Spinal cord (tissue), 10 donors: ENCODE data around the gene CDC14B. TPM values are rescaled to one million over a fixed set of nuclear protein-coding genes. Genes with fewer than 3 reads are reported as not detected.

Experiments used
- DNase-seq, 6 donors: peaks; one replicate each; pipeline versions ENCODE4 v3.0.0 to v3.0.0-alpha.2; 2013 to 2015; ENCODE audit warnings: low spot score in 6 of 6, low read depth in 4 of 6
- H3K27ac ChIP-seq: one replicate; pipeline ENCODE4 v1.5.1; 2013; ENCODE audit warnings: low read depth, low read length, control low read depth
- H3K27me3 ChIP-seq: one replicate; pipeline ENCODE4 v1.6.1; 2013; ENCODE audit warnings: low read length; ENCODE audit not compliant: control insufficient read depth, insufficient read depth
- H3K36me3 ChIP-seq: one replicate; pipeline ENCODE4 v1.6.1; 2013; ENCODE audit warnings: low read length; ENCODE audit not compliant: control insufficient read depth, insufficient read depth
- H3K4me1 ChIP-seq: one replicate; pipeline ENCODE4 v1.6.1; 2013; ENCODE audit warnings: low read length; ENCODE audit not compliant: control insufficient read depth, insufficient read depth
- H3K4me3 ChIP-seq: one replicate; pipeline ENCODE4 v1.5.1; 2013; ENCODE audit warnings: low read depth, low read length, control low read depth
- H3K9me3 ChIP-seq: one replicate; pipeline ENCODE4 v1.6.1; 2013; ENCODE audit warnings: low read length; ENCODE audit not compliant: control insufficient read depth, insufficient read depth
- WGBS: methylation state at CpG from one replicate; pipeline ENCODE4 v1.1.5; 2013; ENCODE audit warnings: missing lambda C conversion rate; ENCODE audit not compliant: insufficient coverage; 5-methylcytosine and 5-hydroxymethylcytosine counted together
- polyA plus RNA-seq, 2 donors: library from polyadenylated mRNA; unstranded; fragments of 120-200 nt; gene quantifications; one replicate each; pipeline ENCODE4 v1.2.1, GENCODE V29; 2013; ENCODE audit not compliant: insufficient read length in 2 of 2
- total RNA-seq, 2 donors: library from RNA; depleted of rRNA in 1 of 2; stranded (reverse); fragments of 120-200 nt in 1 of 2; fragments of >200 nt in 1 of 2; gene quantifications; one replicate each; pipeline versions ENCODE4 v1.2.3 to v1.2.4, GENCODE V29; 2013 to 2014
- donor health status: healthy.

Gene CDC14B
- total and polyA plus RNA-seq, 4 donors: 19.5 to 46.5 (median 20.1) TPM

- H3K27ac ChIP-seq: no peak overlapping the region
- H3K4me1 ChIP-seq: peaks cover 4% of the 10 kb centered on the region
- H3K9me3 ChIP-seq: no peaks in the 10 kb centered on the region
- H3K36me3 ChIP-seq: peaks cover 25% of the 10 kb centered on the region
- H3K27me3 ChIP-seq: no peaks in the 10 kb centered on the region
- no peak overlapping the region for H3K4me3 ChIP-seq
- no peak for DNase-seq
- no CpG with 5 or more reads among the region's 3 CpGs for WGBS
These were observed 135.8 kb downstream of the CDC14B start for GRCh38 chr9:96483733-96484390.

- peaks cover 18% of the 10 kb centered on the region for H3K36me3 ChIP-seq
- H3K9me3 ChIP-seq: no peaks in the 10 kb centered on the region
- no peak overlapping the region for H3K4me3 ChIP-seq
- H3K4me1 ChIP-seq: peaks cover 4% of the 10 kb centered on the region
- WGBS: no CpG with 5 or more reads among the region's 4 CpGs
- no peak for DNase-seq
- H3K27ac ChIP-seq: no peak overlapping the region
- no peaks in the 10 kb centered on the region for H3K27me3 ChIP-seq
These were observed 136.4 kb downstream of the CDC14B start for GRCh38 chr9:96483197-96483596.

GRCh38 chr9:96482476-96482875 is 137.2 kb downstream of the CDC14B start:
- WGBS: 100% methylated on average over 1 of the region's 2 CpGs
- H3K27ac ChIP-seq: no peak overlapping the region
- H3K27me3 ChIP-seq: no peaks in the 10 kb centered on the region

GRCh38 chr9:96480736-96481135 is 138.9 kb downstream of the CDC14B start:
- Histone ChIP-seq H3K36me3 (peaks cover 7% of the 10 kb centered on the region), H3K4me3 (no peak overlapping the region), H3K27me3 (no peaks in the 10 kb centered on the region), H3K9me3 (no peaks in the 10 kb centered on the region), H3K27ac (no peak overlapping the region), H3K4me1 (no peaks in the 10 kb centered on the region)
- DNase-seq: no peak
- no CpG with 5 or more reads among the region's 3 CpGs for WGBS

More at GRCh38 chr9:96482476-96482875, 137.2 kb downstream of the CDC14B start:
- peaks cover 4% of the 10 kb centered on the region for H3K4me1 ChIP-seq
- no peak for DNase-seq
- H3K4me3 ChIP-seq: no peak overlapping the region
- peaks cover 15% of the 10 kb centered on the region for H3K36me3 ChIP-seq
- H3K9me3 ChIP-seq: no peaks in the 10 kb centered on the region

GRCh38 chr9:96478829-96479371 is 140.7 kb downstream of the CDC14B start:
- Histone ChIP-seq H3K36me3 (no peaks in the 10 kb centered on the region), H3K27me3 (no peaks in the 10 kb centered on the region), H3K4me3 (no peak overlapping the region), H3K9me3 (no peaks in the 10 kb centered on the region), H3K4me1 (no peaks in the 10 kb centered on the region), H3K27ac (no peak overlapping the region)
- DNase-seq: no peak
- no CpG with 5 or more reads among the region's 4 CpGs for WGBS

- WGBS: 88% methylated on average over 4 of the region's 5 CpGs
These were observed 143.1 kb downstream of the CDC14B start for GRCh38 chr9:96476591-96476990.

GRCh38 chr9:96476013-96476412 is 143.6 kb downstream of the CDC14B start:
- no peak overlapping the region for H3K27ac ChIP-seq
- H3K4me3 ChIP-seq: no peak overlapping the region
- H3K36me3 ChIP-seq: peaks cover 22% of the 10 kb centered on the region
- no peaks in the 10 kb centered on the region for H3K4me1 ChIP-seq
- no peak for DNase-seq
- no peaks in the 10 kb centered on the region for H3K27me3 ChIP-seq
- H3K9me3 ChIP-seq: no peaks in the 10 kb centered on the region
- no CpG with 5 or more reads among the region's 4 CpGs for WGBS

More at GRCh38 chr9:96476591-96476990, 143.1 kb downstream of the CDC14B start:
- DNase-seq: no peak
- no peaks in the 10 kb centered on the region for H3K4me1 ChIP-seq
- no peak overlapping the region for H3K27ac ChIP-seq
- no peak overlapping the region for H3K4me3 ChIP-seq
- peaks cover 17% of the 10 kb centered on the region for H3K36me3 ChIP-seq
- no peaks in the 10 kb centered on the region for H3K9me3 ChIP-seq
- H3K27me3 ChIP-seq: no peaks in the 10 kb centered on the region

GRCh38 chr9:96467784-96468183 is 151.9 kb downstream of the CDC14B start:
- H3K4me1 ChIP-seq: no peaks in the 10 kb centered on the region
- DNase-seq: no peak
- H3K4me3 ChIP-seq: no peak overlapping the region
- H3K9me3 ChIP-seq: no peaks in the 10 kb centered on the region
- no peak overlapping the region for H3K27ac ChIP-seq
- WGBS: 93% methylated on average over 4 of the region's 5 CpGs
- peaks cover 58% of the 10 kb centered on the region for H3K36me3 ChIP-seq
- no peaks in the 10 kb centered on the region for H3K27me3 ChIP-seq

- Histone ChIP-seq H3K4me1 (no peaks in the 10 kb centered on the region), H3K27ac (no peak overlapping the region), H3K36me3 (peaks cover 38% of the 10 kb centered on the region), H3K9me3 (no peaks in the 10 kb centered on the region), H3K27me3 (no peaks in the 10 kb centered on the region), H3K4me3 (no peak overlapping the region)
- no peak for DNase-seq
- 71% methylated on average over 3 of the region's 6 CpGs for WGBS
These were observed 155.2 kb downstream of the CDC14B start for GRCh38 chr9:96464426-96464825.

GRCh38 chr9:96462541-96462940 is 157.1 kb downstream of the CDC14B start:
- no peaks in the 10 kb centered on the region for H3K9me3 ChIP-seq
- 68% methylated on average over 6 of the region's 6 CpGs for WGBS
- H3K27ac ChIP-seq: no peak overlapping the region
- DNase-seq: no peak
- H3K27me3 ChIP-seq: no peaks in the 10 kb centered on the region
- H3K36me3 ChIP-seq: peaks cover 28% of the 10 kb centered on the region
- no peak overlapping the region for H3K4me3 ChIP-seq
- H3K4me1 ChIP-seq: no peaks in the 10 kb centered on the region
